Activated CD4-positive, alpha-beta T cell treated with anti-CD3 and anti-CD28 coated beads for 4 hours (primary cell): Measurements from ENCODE around the gene TMEM250.

ENCODE experiments used
- DNase-seq, 2 donors: peaks; one replicate each; pipeline ENCODE4 v3.0.0-alpha.2; 2020

Gene TMEM250

DNA sequence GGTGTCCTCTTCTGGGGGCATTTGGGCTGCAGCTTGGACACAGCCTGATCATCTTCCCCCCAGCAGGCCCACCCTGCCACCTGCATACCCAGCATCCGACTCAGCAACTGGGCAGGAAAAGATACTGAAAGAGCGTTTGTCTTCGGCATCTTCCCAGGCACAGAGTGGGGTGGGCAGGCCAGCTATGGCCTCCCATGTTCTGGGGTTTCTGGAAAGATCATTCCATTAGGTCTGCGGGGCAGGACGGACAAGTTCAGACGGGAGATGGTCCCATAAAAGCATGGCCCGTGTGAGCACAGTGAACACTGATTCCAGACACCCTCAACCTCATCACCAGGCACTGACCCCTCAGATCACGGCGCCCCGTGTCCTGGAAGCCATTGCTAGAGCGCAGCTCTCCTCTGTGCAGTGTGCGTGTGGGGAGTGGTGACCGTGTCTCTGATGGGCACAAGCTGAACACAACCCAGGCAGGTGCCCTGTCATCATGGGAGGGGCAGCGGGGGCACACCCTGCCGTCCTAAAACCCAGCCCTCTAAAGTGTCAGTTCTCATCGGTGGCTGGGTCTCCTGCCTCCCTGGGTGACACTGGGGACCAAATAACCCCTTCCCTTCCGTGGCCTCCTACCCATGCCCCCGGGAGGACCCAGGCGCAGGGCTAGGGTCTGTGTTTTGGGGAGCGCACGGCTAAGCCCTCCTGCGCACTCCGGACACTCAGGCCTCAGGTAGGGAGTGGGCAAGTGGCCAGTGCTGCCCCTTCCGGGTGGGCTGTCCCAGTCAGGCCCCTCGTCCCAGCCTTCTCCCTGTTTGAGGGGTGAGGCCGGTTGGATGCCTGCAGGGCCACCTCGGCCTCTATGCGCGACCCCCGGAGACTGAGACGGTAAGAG is 13.2 kb upstream of the TMEM250 start:
- no peak for DNase-seq

DNA sequence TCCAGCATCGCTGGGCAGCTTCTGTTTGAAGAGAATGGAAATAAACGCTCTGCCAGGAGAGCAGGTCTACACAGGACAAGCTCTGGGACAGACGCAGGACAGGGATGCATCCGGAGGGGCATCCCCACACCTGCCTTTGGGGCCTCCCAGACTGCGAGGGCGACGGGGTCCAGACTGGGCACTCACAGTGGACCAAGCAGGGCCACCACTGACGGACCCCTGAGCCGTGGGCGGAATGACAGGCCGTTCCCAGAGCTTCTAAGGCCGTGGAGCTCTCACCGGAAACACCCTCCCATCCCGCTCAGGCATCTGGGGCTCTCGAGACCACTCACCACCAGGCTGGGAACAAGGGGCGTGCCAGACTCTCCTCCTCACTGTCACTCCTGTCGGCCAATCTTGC is 10.5 kb upstream of the TMEM250 start:
- DNase-seq: no peak

DNA sequence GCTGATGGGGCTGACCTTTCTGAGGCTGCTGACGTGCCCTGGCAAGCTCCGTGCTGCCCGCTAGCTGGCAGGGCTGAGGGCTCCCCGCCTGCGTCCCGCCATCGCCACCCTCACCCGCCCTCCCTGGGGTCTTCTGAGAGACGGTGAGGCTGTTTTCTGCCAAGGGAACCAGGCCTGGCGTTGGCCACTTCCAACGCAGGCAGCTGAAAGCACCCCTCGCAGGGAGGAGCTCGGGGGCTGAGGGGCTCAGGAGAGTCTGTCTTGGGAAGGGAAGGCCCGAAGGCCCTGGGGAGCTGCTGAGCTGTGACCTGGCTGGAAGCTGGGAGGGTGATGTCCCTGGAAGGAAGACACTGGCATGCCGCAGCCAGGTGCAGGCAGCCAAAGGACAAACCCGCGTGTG is 9.8 kb upstream of the TMEM250 start:
- no peak for DNase-seq

DNA sequence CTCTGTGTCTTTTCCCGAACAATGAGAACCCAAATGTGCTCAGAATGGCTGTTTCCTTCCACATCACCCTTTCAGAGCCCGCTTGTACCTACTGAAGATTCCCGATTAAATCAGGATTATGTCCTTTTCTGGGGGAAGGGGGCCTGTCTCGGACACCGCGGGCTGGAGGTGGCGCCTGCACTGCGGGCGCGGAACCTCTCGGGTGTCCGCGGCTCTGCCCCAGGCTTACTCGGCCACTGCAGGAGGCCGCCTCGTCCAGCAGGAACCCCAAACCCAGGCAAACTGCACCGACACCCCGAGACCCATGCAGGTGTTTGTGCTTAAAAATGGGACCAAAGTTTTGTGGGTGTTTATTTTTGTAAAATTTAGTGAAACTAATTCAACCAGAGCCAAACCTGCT is 8.6 kb upstream of the TMEM250 start:
- DNase-seq: no peak

DNA sequence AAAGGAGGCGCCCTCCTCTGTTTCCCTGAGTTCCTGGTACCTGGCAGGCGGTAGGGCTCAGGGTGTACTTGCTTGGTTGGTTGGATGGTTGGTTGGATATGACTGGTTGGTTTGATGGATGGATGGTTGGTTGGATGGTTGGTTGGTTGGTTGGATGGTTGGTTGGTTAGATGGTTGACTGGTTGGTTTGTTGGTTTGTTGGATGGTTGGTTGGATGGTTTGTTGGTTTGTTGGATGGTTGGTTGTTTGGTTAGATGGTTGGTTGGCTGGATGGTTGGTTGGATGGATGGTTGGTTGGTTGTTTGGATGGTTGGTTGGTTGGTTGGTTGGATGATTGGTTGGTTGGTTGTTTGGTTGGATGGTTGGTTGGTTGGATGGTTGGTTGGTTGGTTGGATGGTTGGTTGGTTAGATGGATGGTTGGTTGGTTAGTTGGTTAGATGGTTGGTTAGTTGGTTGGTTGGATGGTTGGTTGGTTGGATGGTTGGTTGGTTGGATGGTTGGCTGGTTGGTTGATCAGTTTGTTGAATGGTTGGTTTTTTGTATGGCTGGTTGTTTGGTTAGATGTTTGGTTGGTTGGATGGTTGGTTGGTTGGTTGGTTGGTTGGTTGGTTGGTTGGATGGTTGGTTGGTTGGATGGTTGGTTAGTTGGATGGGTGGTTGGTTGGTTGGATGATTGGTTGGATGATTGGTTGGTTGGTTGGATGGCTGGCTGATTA is 6.5 kb upstream of the TMEM250 start:
- no peak for DNase-seq

DNA sequence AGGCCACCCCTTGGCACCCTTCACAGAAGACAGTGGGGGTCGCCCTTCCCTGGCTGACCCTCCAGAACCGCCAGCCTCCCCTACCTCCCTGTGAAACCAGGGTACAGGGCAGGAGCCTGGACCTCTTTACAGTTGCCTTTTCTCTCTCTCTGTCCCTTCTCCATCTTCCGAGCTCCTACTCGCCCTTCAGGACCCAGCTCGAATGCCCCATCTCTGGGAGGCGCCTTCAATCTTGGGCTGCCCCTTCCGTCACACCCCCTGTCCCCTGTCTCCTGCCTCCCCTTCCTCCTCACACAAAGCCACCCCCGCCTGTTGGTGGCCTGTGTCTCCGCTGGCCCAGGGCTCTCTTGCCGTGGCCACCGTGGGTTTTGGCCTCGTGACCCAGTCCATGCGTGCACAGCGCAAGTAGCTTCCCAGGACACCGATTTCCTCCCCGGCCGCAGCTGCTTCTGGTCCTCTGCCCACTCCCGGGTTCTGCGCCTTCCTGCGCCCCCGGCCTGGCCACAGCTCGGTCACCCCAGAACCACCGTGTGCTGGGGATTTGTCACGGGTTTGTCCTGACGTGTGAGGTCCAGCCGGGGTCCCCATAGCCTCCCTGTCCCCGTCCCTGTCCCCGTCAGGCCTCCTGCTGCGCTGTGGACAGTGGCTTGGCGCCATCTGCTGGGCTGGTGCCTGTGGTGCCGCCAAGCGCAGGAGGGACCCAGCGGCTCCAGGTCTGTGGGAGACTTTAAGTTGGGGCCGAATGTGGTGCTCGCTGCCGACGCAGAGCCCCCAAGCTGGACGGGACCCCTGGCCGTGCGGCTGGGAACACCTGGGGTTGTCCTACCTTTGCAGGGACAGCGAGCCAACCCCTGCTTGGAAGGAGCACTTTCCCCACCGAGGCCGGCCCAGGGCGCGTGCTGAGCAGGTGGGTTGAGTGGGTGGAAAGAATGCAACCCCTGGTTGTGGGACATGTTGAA is 4.0 kb upstream of the TMEM250 start:
- peak; percentile 76 to 78 for DNase-seq

DNA sequence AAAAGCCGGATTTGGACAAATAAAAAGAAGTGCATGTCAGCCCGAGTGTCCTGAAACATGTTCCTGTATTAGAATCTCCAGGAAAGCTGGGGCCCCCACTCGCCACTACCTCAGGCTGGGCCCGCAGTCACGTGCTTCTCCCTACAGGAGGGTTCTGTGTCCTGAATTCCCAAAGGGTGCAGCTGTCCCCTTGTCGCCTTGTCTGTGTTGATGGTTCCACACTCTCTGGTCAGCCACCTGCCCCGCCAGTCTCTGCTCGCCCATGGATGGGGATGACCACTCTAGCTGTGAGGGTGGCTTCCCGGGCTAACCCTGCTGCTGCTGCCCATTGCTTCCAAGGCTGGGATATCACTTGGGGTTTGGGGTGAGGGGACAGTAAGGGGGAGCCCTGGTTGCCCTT is 3.1 kb upstream of the TMEM250 start:
- DNase-seq: no peak

DNA sequence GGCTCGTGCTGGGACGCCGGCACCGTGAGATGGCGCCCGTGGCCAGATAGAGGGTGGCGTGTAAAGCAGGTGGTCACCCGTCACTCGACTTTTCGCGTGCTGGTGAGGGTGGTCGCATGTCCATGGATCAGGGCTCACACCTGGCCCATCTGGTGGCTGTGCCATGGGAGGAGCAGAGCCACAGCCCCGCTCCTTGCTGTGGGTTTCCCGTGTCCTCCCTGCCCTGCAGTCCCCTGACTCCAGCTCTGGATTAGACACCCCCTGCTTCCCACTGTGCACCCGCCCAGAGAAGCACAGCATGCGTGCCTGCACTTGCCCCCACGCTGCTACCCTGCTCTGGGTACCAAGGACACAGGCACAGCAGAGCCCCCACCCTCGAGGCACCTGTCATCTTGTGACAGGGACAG is 1.8 kb upstream of the TMEM250 start:
- DNase-seq: no peak

DNA sequence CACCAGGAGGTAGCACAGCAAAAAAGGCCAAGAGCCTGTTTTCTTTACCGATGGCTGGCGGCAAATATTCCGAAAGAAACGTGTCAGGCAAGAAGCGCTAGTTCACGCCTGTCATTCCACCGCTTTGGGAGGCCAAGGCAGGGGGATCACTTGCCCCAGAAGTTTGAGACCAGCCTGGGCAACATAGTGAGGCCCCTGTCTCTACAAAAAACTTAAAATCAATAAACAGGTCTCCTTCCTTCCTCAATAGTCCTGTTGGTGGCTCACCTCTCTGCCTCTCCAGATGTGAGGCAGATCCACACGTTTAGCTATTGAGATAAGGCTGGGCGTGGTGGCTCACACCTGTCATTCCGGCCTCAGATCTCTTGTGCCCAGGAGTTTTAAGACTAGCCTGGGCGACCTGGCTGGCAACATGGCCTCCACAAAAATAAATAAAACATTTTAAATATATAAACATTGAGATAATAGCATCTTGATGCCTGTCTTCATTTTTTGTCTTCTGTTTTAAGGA is 1.3 kb upstream of the TMEM250 start:
- no peak for DNase-seq

DNA sequence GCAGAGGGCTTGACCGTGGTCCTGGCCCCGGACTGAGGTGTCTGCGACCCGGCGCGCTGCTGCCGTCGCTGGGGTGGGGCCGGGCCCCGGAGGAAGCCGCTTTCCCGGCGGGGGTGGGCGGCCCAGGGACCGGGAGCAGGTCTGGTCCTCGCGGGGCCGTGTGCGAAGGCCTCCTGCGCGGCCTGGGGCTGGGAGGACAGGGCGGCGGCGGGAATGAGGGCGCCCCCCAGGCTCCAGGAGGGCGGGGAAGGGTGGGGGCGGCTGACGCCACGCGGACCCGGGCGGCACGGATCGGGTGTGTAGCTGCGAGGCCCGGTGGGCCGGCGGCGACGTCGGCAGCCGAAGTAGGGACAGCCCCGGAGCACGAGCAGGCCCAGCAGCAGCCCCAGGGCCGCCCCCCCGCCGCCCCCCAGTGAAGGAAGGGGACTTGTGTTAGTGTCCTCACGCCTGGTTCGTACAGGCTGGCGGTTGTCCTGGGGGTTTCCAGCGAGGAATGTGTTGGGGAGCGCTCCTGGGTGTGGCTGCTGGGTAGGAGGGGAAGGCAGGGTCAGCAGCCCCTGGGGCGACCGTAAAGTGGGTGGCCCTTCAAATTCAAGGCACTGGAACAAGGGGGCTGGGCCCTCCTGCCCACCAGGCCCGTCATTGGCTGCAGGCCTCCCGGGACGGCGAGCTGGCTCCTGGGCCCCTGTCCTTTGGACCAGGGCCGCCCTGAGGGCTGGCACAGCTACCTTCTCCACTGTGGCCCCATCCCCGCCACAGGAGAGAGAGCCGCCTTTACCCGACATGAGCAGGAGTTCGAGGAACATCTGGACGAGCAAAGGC is 597 bp upstream of the TMEM250 start:
- DNase-seq: no peak

DNA sequence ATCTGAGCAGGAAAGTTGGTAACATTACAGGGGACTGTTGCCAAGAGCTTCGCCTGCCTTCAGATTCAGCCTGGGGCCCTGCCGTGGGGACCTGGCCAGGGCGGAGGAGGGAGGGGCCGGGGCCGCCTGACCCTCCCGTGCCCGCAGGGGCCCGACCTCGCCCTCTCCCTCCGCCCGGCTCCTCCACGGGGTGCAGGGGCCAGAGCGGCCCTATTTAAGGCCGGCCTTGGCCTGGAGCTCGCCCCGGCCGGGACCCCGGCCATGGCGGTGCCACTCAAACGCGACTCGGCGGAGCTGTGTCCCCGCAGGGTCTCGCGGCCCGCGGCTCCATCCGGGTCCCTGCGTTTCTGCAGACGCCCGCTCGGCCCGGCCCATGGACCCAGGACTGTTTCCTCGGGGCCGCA is 757 bp downstream of the TMEM250 start:
- no peak for DNase-seq

DNA sequence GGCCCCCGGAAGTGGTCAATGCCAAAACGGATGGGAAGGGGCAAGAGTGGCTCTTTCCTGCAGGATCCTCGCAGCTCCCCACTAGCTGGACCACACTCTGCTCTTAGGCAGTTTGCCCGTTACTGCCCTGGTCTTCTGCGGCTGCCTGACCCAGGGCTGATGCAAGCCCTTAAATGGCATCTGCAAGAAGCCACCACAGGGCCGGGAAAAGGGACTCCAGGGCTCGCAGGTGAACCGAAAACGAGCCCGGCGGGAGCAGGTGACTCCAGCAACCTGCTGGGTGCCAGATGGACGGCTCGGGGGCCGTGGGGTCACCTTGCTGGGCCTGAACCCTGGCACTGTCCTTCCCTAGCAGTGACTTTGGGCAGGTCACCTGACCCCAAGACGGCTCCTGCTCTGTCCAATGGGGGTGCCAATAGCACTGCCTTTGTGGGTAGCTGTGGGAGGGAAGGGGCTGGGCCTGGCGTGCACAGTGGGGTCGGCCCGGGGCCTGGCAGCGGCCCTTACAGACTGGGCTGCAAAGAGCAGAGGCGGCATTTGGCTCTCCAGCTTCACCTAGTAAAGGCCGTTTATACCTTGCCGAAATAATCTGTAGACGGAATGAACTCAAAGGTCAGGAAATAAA is 1.3 kb downstream of the TMEM250 start:
- DNase-seq: no peak

DNA sequence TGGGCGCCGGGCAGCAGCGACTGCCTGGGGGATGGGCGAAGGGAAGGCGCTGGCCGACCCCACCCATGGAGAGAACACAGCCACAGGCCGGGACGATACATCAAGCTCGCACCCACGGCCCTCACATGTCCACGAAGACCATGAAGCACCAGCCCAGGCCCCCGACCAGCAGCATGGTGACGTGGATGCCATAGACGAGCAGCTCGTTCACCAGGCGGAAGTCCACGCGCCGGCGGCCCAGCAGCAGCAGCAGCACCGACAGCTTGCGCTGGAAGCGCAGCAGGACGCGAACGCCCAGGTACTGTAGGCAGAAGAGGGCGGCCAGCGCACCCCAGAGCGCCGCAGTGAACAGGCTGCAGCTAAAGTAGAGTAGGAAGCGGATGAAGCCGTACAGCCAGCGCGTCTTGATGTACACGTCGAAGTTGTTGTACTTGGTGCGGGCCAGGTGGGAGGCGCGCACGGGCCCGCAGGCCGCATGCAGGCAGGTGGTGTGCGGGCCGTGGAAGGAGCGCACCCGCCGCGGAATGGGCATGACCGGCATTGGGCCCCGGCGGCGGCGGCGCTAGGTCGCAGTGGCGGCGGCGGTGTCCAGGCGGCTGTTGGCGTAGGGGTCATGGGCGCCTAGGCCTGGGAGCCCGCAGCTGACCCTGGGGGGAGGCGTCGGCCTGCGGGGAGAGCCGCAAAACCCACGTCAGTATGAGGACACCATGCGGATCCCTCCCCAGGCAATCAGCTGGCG is 2.1 kb downstream of the TMEM250 start:
- DNase-seq: no peak

DNA sequence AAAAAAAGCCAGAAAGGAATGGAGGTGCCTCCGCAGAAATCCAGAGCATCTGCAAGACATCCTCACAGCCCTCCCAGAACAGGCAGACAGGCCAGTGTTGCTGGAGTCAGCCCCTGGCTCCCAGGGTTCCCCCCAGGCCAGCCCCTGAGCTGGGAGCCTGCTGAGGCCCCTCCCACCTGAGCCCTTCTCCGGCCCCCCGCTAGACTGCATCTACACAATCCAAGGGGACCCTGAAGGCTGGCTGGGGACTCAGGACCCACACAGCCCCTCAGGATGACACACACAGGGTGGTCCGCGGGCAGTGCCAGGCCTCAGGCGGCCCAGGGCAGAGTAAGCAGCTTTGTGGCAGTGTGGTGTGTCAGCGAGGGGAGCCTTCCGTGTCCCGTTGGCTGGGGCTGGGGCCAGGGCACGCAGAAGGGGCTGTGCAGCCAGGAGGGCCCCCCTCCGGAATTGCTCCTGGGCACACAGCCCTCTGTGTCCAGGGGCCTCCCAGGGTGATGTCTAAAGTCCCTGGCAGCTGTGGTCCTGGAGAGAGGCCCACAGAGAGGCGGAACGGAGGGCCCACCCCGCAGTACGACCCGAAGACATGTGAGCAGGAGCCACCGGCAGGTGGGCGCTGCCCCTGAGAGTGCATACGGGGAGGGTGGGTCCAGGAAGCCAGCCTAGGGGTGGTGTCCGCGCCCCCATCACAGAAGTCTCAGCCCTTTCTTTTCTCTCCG is 2.9 kb downstream of the TMEM250 start:
- DNase-seq: no peak

DNA sequence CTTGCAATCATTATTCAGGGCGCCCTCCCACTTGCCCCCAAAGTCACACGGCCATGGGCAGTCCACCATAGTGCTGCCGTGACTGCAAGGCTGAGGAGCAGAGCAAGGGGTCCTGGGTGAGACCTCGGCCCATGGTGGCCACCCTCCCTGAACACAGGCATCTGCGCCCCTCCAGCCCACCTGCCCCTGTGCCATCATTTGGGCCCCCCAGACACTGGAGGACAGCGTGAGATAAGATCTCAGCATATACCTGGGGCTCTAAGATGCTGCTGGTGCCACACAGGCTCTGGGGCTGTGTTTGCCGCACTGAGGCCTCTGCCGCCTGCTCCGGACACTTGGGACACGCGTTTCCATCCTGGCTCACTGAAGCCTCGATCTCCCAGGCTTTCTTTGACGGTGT is 3.5 kb downstream of the TMEM250 start:
- DNase-seq: no peak

DNA sequence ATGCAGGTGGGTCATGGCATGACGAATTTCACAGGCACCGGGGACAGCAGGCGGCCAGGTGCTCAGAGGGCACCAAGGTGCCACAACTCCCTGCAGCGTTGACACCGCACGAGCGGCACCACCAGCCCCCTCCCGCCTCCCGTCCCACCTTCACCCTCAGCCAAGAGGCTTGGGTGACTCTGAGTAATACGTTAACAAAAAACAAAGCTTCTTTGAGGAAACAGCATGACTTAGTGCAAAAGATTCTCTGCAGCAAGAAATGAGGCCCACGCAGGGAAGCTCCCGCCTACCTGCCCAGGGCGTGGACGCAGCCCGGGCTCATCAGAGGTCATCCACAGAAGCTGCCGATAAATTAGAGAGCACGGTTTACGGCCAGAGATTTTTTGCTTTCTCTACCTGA is 4.1 kb downstream of the TMEM250 start:
- no peak for DNase-seq

DNA sequence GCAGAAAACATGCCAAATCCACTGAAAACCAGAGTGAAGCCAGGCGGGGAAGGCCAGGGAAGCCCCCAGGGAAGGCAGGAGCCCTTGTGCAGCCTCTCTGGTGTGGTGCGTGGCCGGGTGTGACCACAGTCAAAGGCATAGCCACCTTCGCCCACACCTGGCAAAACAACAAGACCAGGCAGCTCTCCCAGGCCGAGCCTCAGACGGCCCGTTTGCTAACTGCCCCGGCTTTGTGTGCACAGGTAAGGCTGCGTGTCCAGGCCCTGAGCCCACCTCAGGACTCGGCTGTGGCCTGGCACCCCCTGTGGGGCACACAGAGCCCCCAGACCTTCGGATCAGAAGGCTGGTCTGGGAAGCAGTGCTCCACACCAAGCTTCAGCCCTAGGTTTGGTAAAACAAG is 6.1 kb downstream of the TMEM250 start:
- DNase-seq: no peak

DNA sequence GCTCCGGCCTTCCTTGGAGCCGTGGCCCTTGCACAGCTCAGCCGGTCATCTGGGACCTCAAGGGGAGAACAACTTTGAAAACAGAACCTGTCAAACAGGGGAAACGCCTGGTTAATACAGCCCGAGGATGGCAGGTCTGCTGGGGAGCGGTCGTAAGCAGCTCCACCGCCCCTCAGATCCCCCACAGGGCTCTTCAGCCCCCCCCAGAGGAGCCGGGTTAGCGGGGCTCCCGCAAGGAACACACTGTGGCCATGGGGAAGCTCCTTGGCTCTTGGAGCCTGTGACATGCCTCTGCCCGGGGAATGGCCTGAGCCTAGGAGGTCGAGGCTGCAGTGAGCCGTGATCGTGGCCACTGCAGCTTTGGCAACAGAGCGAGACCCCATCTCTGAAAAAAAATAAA is 6.8 kb downstream of the TMEM250 start:
- DNase-seq: no peak

DNA sequence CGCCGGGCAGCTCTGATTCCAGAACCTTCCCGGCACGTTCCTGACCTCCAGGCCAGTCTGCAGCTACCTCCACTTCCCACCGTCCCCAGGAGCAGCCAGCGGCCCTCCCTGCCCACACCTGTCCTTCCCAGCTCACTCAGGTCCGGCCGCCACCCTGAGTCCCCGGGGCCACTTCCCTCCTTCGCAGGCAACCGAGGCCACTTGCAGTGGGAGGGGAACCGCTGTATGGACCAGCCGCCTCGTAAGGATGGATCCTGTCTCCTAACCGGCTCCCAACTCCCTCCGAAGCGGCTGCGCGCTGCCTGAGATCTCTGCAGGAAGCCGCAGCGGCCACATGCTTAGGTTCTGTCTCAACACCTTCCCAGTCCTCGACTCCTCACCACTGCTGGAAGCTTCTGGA is 7.5 kb downstream of the TMEM250 start:
- DNase-seq: no peak
